Epithelial cell of proximal tubule (primary cell): Measurements from ENCODE around the gene IGLON5. TPM values are rescaled to one million over a fixed set of nuclear protein-coding genes. Genes with fewer than 3 reads are reported as not detected.

ENCODE experiments used
- DNase-seq: peaks from one replicate; pipeline ENCODE4 v3.0.0-alpha.2; 2011; ENCODE audit warnings: low read depth
- H3K4me3 ChIP-seq: 2 replicates; pipeline ENCODE4 v1.5.1; 2011; ENCODE audit warnings: low read depth, mild to moderate bottlenecking, low read length
- CTCF ChIP-seq: conservative IDR thresholded peaks from 2 replicates; pipeline ENCODE4 v1.5.1; 2012; ENCODE audit warnings: low read depth, mild to moderate bottlenecking, low read length
- total RNA-seq: library from RNA; depleted of rRNA; stranded (reverse); fragments of >200 nt; gene quantifications from 2 replicates; pipeline ENCODE4 v1.2.3, GENCODE V29; 2015

IGLON5 gene
- total RNA-seq, 1 donor from 2014 or later, result 0.06 TPM

GRCh38 chr19:51317376-51317775, 5.9 kb downstream of the IGLON5 start:
- DNase-seq, result no peak
- no peak for TF ChIP-seq CTCF
- H3K4me3 ChIP-seq, result no peak overlapping the region

- no peak overlapping the region for H3K4me3 ChIP-seq
- TF ChIP-seq CTCF, result no peak
- no peak for DNase-seq
These were observed 6.5 kb downstream of the IGLON5 start for GRCh38 chr19:51317968-51318367.

GRCh38 chr19:51318687-51319648, 7.5 kb downstream of the IGLON5 start:
- DNase-seq, result no peak
- no peak overlapping the region for H3K4me3 ChIP-seq
- no peak for TF ChIP-seq CTCF

- no peak for DNase-seq
- TF ChIP-seq CTCF, result no peak
- no peak overlapping the region for H3K4me3 ChIP-seq
These were observed 8.3 kb downstream of the IGLON5 start for GRCh38 chr19:51319649-51320279.

GRCh38 chr19:51320280-51320657, 8.8 kb downstream of the IGLON5 start:
- no peak overlapping the region for H3K4me3 ChIP-seq
- DNase-seq, result no peak
- TF ChIP-seq CTCF, result no peak

- no peak overlapping the region for H3K4me3 ChIP-seq
- DNase-seq, result no peak
- TF ChIP-seq CTCF, result no peak
These were observed 10.4 kb downstream of the IGLON5 start for GRCh38 chr19:51321799-51322198.
